Measurements from ENCODE around the gene MYBPC3.

DNA sequence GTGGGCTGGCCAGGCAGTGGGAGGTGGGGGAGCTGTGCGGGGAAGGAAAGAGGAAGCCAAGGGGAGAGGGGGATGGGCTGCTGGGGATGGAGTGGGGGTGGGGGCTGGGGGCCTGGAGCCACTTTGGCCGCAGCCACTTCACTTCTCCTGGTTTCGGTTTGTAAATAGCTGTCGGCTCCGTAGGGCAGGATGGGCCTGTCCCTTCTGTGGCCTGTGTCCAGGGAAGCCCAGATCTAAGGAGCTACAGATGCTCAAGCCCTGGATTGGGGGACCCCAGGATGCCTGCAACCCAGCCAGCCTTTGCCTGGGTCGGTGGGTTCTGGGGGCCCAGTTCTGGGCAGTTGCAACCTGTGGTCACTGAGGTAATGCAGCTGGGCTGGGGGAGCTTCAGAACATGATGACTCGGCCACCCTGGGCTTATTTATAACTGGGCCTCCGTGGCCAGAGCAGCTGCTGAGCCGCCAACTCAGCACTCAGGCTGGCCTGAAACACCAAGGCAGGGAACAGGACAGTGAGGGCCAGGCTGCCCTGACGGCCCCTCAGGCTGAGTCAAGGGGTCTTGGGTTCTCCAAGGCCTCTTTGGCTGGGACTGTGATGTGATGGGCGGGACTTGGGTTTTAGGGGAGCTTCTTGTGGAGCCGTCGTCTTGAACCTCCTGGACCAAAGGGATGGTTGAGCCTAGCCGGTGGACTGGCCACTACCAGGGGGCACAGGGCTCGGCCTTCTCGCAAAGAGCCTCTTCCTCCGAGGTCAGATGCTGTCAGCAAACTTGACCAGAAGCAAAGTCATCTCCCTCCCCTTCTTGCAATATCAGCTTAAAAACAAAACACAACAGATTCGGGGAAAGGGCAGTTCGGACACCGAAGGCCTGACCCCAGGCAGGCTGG, 40.9 kb upstream of the MYBPC3 start:
- TF ChIP-seq EP300 (IDR thresholded peaks at IDR 0.05) (no peak), POLR2A (IDR thresholded peaks at IDR 0.05; ENCODE audit: low read depth) (no peak), POLR2AphosphoS5 (IDR thresholded peaks at IDR 0.05) (no peak)
- TF ChIP-seq, protein P1, sequence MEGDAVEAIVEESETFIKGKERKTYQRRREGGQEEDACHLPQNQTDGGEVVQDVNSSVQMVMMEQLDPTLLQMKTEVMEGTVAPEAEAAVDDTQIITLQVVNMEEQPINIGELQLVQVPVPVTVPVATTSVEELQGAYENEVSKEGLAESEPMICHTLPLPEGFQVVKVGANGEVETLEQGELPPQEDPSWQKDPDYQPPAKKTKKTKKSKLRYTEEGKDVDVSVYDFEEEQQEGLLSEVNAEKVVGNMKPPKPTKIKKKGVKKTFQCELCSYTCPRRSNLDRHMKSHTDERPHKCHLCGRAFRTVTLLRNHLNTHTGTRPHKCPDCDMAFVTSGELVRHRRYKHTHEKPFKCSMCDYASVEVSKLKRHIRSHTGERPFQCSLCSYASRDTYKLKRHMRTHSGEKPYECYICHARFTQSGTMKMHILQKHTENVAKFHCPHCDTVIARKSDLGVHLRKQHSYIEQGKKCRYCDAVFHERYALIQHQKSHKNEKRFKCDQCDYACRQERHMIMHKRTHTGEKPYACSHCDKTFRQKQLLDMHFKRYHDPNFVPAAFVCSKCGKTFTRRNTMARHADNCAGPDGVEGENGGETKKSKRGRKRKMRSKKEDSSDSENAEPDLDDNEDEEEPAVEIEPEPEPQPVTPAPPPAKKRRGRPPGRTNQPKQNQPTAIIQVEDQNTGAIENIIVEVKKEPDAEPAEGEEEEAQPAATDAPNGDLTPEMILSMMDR (IDR thresholded peaks at IDR 0.05): no peak
